ENCODE measurements around the gene DGKG.

The DGKG gene

DNA sequence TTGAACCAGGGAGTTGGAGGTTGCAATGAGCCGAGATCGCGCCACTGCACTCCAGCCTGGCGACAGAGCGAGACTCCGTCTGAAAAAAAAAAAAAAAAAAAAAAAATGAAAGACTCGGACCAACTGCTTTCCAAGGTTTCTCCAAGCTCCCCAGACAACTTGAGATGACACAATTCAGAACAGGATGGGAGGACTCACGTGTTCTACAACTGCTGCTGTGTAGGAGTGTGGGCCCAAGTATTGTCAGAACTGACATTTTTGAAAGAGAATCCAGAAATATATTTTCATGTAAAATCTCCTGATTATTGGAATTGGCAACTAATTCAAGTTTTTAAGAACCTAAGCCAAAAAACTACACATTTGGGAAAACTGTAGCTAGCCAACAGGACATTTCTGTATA, 143.6 kb downstream of the DGKG start:
- DNase-seq (ENCODE audit: low read depth) = no peak
- no peak overlapping the region for H3K4me3 ChIP-seq (ENCODE audit: low read depth, low read length)
- TF ChIP-seq CTCF (IDR thresholded peaks at IDR 0.05; ENCODE audit: low read depth, low read length, missing control alignments) = no peak

DNA sequence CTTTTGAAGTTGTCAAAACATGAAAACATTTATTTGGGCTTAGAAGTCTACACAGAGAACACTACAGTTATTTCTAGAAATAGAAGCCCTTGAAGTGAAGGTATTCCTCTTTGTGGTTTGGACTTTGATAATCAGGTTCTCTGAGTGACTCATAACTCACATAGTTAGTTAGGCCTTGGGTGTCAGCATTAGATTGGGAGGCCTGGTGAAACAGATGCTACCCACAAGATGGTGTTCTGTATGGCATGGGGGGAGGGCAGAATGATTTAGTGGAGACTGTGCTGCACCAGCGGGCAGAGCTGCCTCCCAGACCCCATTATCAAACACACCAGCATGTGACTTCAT, 144.2 kb downstream of the DGKG start:
- TF ChIP-seq CTCF (IDR thresholded peaks at IDR 0.05; ENCODE audit: low read depth, low read length, missing control alignments) = no peak
- H3K4me3 ChIP-seq (ENCODE audit: low read depth, low read length) = no peak overlapping the region
- peak; percentile 66 for DNase-seq (ENCODE audit: low read depth)

GRCh38 chr3:186216900-186217819, 144.9 kb downstream of the DGKG start:
- H3K4me3 ChIP-seq (ENCODE audit: low read depth, low read length) = no peak overlapping the region
- no peak for DNase-seq (ENCODE audit: low read depth)
- no peak for TF ChIP-seq CTCF (IDR thresholded peaks at IDR 0.05; ENCODE audit: low read depth, low read length, missing control alignments)

DNA sequence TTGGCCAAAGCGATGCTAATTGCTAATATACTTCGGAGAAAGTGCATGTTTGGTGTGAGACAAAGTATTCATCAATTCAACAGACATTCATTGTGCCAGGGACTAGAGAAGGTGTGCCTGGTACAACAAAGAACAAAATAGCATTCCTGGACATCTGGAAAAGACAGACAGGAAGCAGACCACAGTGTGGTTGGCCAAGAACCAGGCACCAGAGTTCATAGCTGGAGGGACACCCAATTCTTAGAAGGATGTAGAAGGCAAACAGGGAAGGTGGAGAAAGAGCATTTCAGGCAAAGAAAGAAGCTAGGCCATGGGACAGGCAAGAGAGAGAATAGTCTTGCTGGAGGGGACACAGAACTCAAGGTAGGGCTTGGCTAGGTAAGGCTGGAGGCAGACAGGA, 147.4 kb downstream of the DGKG start:
- TF ChIP-seq CTCF (IDR thresholded peaks at IDR 0.05; ENCODE audit: low read depth, low read length, missing control alignments) = no peak
- H3K4me3 ChIP-seq (ENCODE audit: low read depth, low read length) = no peak overlapping the region
- DNase-seq (ENCODE audit: low read depth) = no peak

- no peak for TF ChIP-seq CTCF (IDR thresholded peaks at IDR 0.05; ENCODE audit: low read depth, low read length, missing control alignments)
- no peak overlapping the region for H3K4me3 ChIP-seq (ENCODE audit: low read depth, low read length)
- DNase-seq (ENCODE audit: low read depth) = no peak
These were observed 148.1 kb downstream of the DGKG start for GRCh38 chr3:186213946-186214345.

DNA sequence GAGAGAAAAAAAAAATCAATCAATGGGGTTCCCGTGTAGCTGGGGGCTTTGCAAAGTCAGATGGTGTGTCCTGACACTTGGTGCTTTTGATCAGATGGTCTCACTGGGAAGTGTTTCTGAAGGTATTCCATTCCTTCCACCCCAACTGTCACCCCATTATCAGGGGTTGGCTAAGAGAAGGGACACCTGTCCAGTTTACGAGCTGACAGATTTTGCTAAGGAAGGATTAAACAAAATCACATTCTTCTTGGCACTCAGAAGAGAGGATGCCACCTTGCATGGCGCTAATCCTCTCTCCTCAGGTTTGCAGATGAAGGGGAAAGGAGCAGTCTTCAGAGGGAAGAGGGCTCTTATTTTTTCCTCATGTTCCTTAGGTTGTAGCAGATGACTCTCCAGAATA, 149.4 kb downstream of the DGKG start:
- TF ChIP-seq CTCF (IDR thresholded peaks at IDR 0.05; ENCODE audit: low read depth, low read length, missing control alignments) = no peak
- H3K4me3 ChIP-seq (ENCODE audit: low read depth, low read length) = no peak overlapping the region
- DNase-seq (ENCODE audit: low read depth) = no peak
